Duodenal mucosa (tissue), 2 donors: Measurements from ENCODE around the gene HCLS1.
"Not testable (repeated sequence)": the region's sequence is repeated elsewhere in the genome, so short reads cannot be mapped to it uniquely, and the experiment has no call there.

ENCODE experiments used
- H3K27ac ChIP-seq: one replicate; pipeline ENCODE4 v1.7.0; 2013; ENCODE audit warnings: low read depth, low read length
- H3K27me3 ChIP-seq, 2 donors: one replicate each; pipeline ENCODE4 v1.7.0; 2013; ENCODE audit warnings: low read length in 2 of 2, control low read depth in 1 of 2; ENCODE audit not compliant: insufficient read depth in 2 of 2, control insufficient read depth in 1 of 2
- H3K36me3 ChIP-seq, 2 donors: one replicate each; pipeline ENCODE4 v1.7.0; 2013; ENCODE audit warnings: low read length in 2 of 2, control low read depth in 1 of 2; ENCODE audit not compliant: insufficient read depth in 2 of 2, control insufficient read depth in 1 of 2
- H3K4me1 ChIP-seq, 2 donors: one replicate each; pipeline ENCODE4 v1.7.0; 2013; ENCODE audit warnings: low read length in 2 of 2, control low read depth in 1 of 2; ENCODE audit not compliant: insufficient read depth in 2 of 2, control insufficient read depth in 1 of 2
- H3K4me3 ChIP-seq, 2 donors: one replicate each; pipeline ENCODE4 v1.7.0; 2013; ENCODE audit warnings: low read length in 2 of 2, low read depth in 1 of 2
- H3K9ac ChIP-seq, 2 donors: one replicate each; pipeline ENCODE4 v1.7.0; 2013; ENCODE audit warnings: low read length in 2 of 2, low read depth in 1 of 2
- H3K9me3 ChIP-seq, 2 donors: one replicate each; pipeline ENCODE4 v1.7.0; 2013; ENCODE audit warnings: low read length in 2 of 2, control low read depth in 1 of 2; ENCODE audit not compliant: control insufficient read depth in 1 of 2

The HCLS1 gene

DNA sequence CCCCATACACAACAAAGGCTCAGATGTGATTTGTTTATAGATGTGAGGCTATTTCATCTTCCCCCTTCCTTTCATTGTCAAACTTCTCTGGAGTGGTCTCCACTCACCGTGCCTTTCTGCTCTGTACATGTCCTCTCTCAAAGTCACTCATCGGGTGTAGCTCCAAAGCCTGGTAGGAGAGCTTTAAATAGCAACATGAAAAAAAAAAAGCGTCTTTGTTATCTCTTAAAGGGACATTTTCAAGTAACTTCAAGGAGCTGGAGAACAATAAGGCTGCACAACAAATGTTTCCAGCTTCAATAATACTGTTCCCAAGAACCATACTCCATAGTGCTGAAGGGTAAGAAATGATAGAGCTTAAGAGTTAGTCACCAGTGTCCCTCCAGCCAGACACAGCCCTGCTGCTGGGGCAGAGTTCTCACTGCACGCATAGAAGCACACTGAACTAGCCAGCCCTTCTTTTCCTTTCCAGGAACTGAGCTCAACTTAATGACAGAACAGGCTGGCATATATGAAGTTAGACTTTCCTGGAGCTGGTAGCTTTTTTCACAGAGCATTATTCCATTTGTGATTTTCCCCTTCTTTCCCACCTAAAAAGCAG lies 59.4 kb downstream of the HCLS1 start:
- Histone ChIP-seq H3K9me3 (no peaks in the 10 kb centered on the region), H3K36me3 (no peaks in the 10 kb centered on the region), H3K27me3 (no peaks in the 10 kb centered on the region), H3K9ac (no peak overlapping the region), H3K4me1 (no peaks in the 10 kb centered on the region), H3K4me3 (no peak overlapping the region), H3K27ac (no peak overlapping the region)

GRCh38 chr3:121599900-121600299 lies 60.8 kb downstream of the HCLS1 start:
- not testable (repeated sequence) for H3K4me1 ChIP-seq, H3K9me3 ChIP-seq, H3K36me3 ChIP-seq, H3K4me3 ChIP-seq, H3K27me3 ChIP-seq, H3K9ac ChIP-seq, H3K27ac ChIP-seq

DNA sequence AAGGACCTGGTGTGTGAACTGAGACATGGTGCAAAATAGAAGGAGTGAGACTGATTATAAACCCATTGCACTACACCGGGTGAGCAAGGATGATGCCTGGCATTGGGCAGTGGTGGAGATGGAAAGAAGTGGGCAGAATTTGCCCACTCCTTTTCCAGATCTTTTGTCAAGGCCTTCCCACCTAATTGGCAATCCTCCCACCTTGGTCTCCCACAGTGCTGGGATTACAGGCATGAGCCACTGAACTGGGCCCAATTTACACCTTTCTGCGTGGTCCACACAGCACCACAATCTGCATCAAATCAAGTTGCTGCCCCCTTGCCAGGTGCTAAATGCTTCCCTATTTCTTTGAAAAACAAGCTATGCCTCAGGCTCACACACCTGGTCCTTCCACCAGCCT lies 62.1 kb downstream of the HCLS1 start:
- H3K9ac ChIP-seq = no peak overlapping the region
- H3K27ac ChIP-seq = no peak overlapping the region
- no peaks in the 10 kb centered on the region for H3K9me3 ChIP-seq
- H3K4me3 ChIP-seq = no peak overlapping the region
- peaks cover 0 to 3% of the 10 kb centered on the region in 2 donors for H3K4me1 ChIP-seq
- H3K27me3 ChIP-seq = no peaks in the 10 kb centered on the region
- no peaks in the 10 kb centered on the region for H3K36me3 ChIP-seq

- H3K27ac ChIP-seq = no peak overlapping the region
- H3K36me3 ChIP-seq = no peaks in the 10 kb centered on the region
- no peak overlapping the region for H3K4me3 ChIP-seq
- no peaks in the 10 kb centered on the region for H3K9me3 ChIP-seq
- H3K27me3 ChIP-seq = no peaks in the 10 kb centered on the region
- no peak overlapping the region for H3K9ac ChIP-seq
- H3K4me1 ChIP-seq = peaks cover 0 to 3% of the 10 kb centered on the region in 2 donors
Measured at GRCh38 chr3:121595765-121596406, 64.8 kb downstream of the HCLS1 start.

DNA sequence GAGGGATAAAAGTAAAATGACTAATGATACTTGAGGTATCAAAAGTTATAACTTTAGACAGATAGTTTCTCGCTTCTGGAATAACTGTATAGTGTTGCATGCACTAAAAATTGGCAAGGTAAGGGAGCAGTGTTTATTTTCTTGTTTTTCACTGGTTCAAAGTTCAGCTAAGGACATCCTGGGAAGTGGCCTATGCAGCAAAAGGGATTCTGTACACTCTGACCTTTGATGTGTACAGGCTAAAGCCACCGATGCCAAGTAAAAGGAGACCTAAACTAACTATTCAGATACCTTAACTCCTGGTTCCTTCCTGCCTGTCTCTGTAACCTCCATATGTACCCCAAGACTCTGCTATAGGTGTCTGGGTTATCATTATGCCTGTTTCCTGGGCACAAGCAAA lies 65.9 kb downstream of the HCLS1 start:
- Histone ChIP-seq H3K4me1 (peaks cover 0 to 3% of the 10 kb centered on the region in 2 donors), H3K27ac (no peak overlapping the region), H3K4me3 (no peak overlapping the region), H3K9ac (no peak overlapping the region), H3K36me3 (no peaks in the 10 kb centered on the region), H3K27me3 (no peaks in the 10 kb centered on the region), H3K9me3 (no peaks in the 10 kb centered on the region)

GRCh38 chr3:121593806-121594205 lies 66.9 kb downstream of the HCLS1 start:
- H3K4me1 ChIP-seq, H3K9ac ChIP-seq, H3K27me3 ChIP-seq, H3K9me3 ChIP-seq, H3K27ac ChIP-seq, H3K4me3 ChIP-seq, H3K36me3 ChIP-seq: not testable (repeated sequence)

- H3K9ac ChIP-seq = no peak within 1 kb of the TSS
Measured at GRCh38 chr3:121592856-121593702, 67.6 kb downstream of the HCLS1 start, which contains the start of gene FBXO40. FBXO40 (plus strand) TSS chr3:121593379; CDS start chr3:121620576, 27,197 bp downstream.

DNA sequence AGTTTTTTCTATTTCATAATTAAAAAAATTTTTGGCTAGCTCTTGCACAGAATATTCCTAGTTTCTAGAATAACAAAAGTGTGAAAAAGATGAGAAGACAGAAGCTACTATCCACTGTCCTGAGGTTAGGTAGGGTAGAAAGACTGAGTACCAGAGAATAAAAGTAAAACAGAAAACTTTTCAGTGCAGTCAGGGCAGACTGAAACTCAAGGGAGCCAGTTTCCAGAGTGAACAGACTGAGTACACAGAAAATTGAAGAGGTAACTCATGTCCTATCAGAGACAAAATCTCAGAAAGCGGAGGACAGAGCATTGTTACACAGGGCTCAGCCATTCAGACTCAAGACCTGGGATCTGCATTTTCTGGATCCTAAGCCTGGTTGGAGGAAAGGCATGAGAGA lies 76.3 kb downstream of the HCLS1 start:
- Histone ChIP-seq H3K9ac (no peak overlapping the region), H3K4me3 (no peak overlapping the region), H3K36me3 (no peaks in the 10 kb centered on the region), H3K9me3 (no peaks in the 10 kb centered on the region), H3K27me3 (no peaks in the 10 kb centered on the region), H3K4me1 (no peaks in the 10 kb centered on the region), H3K27ac (no peak overlapping the region)

More at GRCh38 chr3:121592856-121593702, 67.6 kb downstream of the HCLS1 start, which contains the start of gene FBXO40:
- Histone ChIP-seq H3K27ac (no peak within 1 kb of the TSS), H3K36me3 (no peaks in the 10 kb centered on the region), H3K27me3 (no peaks in the 10 kb centered on the region), H3K9me3 (no peaks in the 10 kb centered on the region), H3K4me1 (peaks cover 0 to 3% of the 10 kb centered on the region in 2 donors), H3K4me3 (no peak within 1 kb of the TSS)

DNA sequence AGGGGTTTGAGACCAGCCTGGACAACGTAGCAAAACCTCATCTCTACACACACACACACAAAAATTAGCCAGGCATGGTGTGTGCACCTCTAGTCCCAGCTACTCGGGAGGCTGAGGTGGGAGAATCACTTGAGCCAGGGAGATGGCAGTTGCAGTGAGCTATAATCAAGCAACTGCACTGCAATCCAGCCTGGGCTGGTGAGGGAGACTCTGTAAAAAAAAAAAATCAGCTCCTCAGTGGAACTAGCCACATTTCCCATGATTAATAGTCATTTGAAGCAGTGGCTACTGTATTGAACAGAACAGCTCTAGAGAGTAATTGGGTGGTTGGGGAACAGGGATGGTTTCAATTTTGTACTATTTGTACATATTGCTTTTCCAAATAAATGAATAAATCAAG lies 79.0 kb downstream of the HCLS1 start:
- no peak overlapping the region for H3K4me3 ChIP-seq
- H3K9ac ChIP-seq = no peak overlapping the region
- H3K4me1 ChIP-seq = no peaks in the 10 kb centered on the region
- H3K36me3 ChIP-seq = no peaks in the 10 kb centered on the region
- no peak overlapping the region for H3K27ac ChIP-seq
- no peaks in the 10 kb centered on the region for H3K27me3 ChIP-seq
- H3K9me3 ChIP-seq = no peaks in the 10 kb centered on the region
